ENCODE measurements around the gene SLC29A3. TPM values are rescaled to one million over a fixed set of nuclear protein-coding genes. Genes with fewer than 3 reads are reported as not detected.

Gene SLC29A3
- total RNA-seq, 2 experiments from 2014 or later: 2.3 to 2.5 TPM

GRCh38 chr10:71293446-71294084 lies 25.5 kb upstream of the SLC29A3 start:
- Mint-ChIP-seq H3K27me3 (no peaks in the 10 kb centered on the region), H3K4me1 (ENCODE audit: low read depth) (no peaks in the 10 kb centered on the region), H3K36me3 (ENCODE audit: low read depth) (no peaks in the 10 kb centered on the region), H3K27ac (no peak overlapping the region), H3K9me3 (no peaks in the 10 kb centered on the region), H3K4me3 (no peak overlapping the region)
- ATAC-seq (ENCODE audit: poor library complexity): no peak
- H3K4me3 ChIP-seq (ENCODE audit: low read length): no peak overlapping the region
- no peaks in the 10 kb centered on the region for H3K27me3 ChIP-seq (ENCODE audit: control insufficient read depth in 1 of 2, insufficient read depth in 2 of 2, low read length in 2 of 2)
- no peak for DNase-seq
- TF ChIP-seq CTCF (IDR thresholded peaks at IDR 0.05): no peak
- ChIA-PET POLR2A (interaction anchor here (0.6 kb wide), 1 partner anchor 482 kb away, joined by 3 read pairs; no protein-coding TSS in a partner anchor), CTCF (no interaction called here)
- no peaks in the 10 kb centered on the region for H3K9me3 ChIP-seq (ENCODE audit: control insufficient read depth in 1 of 2, insufficient read depth in 1 of 2, low read length in 2 of 2)
- intact Hi-C loops (cut with DNase I, micrococcal nuclease): no loop called here
- no peaks in the 10 kb centered on the region for H3K36me3 ChIP-seq (ENCODE audit: insufficient read depth, low read length)
- no peaks in the 10 kb centered on the region for H3K4me1 ChIP-seq (ENCODE audit: insufficient read depth, low read length)
- no peak overlapping the region for H3K27ac ChIP-seq (ENCODE audit: low read depth in 1 of 2, low read length in 2 of 2)

GRCh38 chr10:71294091-71294561 lies 24.9 kb upstream of the SLC29A3 start:
- intact Hi-C loops (cut with DNase I, micrococcal nuclease): no loop called here
- ATAC-seq (ENCODE audit: poor library complexity) (no peak), DNase-seq (no peak)
- H3K27ac ChIP-seq (ENCODE audit: low read depth in 1 of 2, low read length in 2 of 2): no peak overlapping the region
- no peaks in the 10 kb centered on the region for H3K36me3 ChIP-seq (ENCODE audit: insufficient read depth, low read length)
- ChIA-PET CTCF (no interaction called here), POLR2A (no interaction called here)
- Mint-ChIP-seq H3K4me1 (ENCODE audit: low read depth) (no peaks in the 10 kb centered on the region), H3K9me3 (no peaks in the 10 kb centered on the region), H3K27me3 (no peaks in the 10 kb centered on the region), H3K36me3 (ENCODE audit: low read depth) (no peaks in the 10 kb centered on the region), H3K27ac (no peak overlapping the region), H3K4me3 (peak overlapping the region; percentile 2)
- no peak overlapping the region for H3K4me3 ChIP-seq (ENCODE audit: low read length)
- no peaks in the 10 kb centered on the region for H3K27me3 ChIP-seq (ENCODE audit: control insufficient read depth in 1 of 2, insufficient read depth in 2 of 2, low read length in 2 of 2)
- H3K4me1 ChIP-seq (ENCODE audit: insufficient read depth, low read length): no peaks in the 10 kb centered on the region
- no peak for TF ChIP-seq CTCF (IDR thresholded peaks at IDR 0.05)
- H3K9me3 ChIP-seq (ENCODE audit: control insufficient read depth in 1 of 2, insufficient read depth in 1 of 2, low read length in 2 of 2): no peaks in the 10 kb centered on the region

- Histone ChIP-seq H3K36me3 (ENCODE audit: insufficient read depth, low read length) (no peaks in the 10 kb centered on the region), H3K4me1 (ENCODE audit: insufficient read depth, low read length) (no peaks in the 10 kb centered on the region), H3K9me3 (ENCODE audit: control insufficient read depth in 1 of 2, insufficient read depth in 1 of 2, low read length in 2 of 2) (no peaks in the 10 kb centered on the region), H3K27me3 (ENCODE audit: control insufficient read depth in 1 of 2, insufficient read depth in 2 of 2, low read length in 2 of 2) (no peaks in the 10 kb centered on the region), H3K27ac (ENCODE audit: low read depth in 1 of 2, low read length in 2 of 2) (no peak overlapping the region), H3K4me3 (ENCODE audit: low read length) (no peak overlapping the region)
- no peak for TF ChIP-seq CTCF (IDR thresholded peaks at IDR 0.05)
- no peak overlapping the region for H3K27ac Mint-ChIP-seq
- DNase-seq (no peak), ATAC-seq (ENCODE audit: poor library complexity) (no peak)
- ChIA-PET POLR2A (no interaction called here), CTCF (no interaction called here)
- H3K9me3 Mint-ChIP-seq: no peaks in the 10 kb centered on the region
- no peak overlapping the region for H3K4me3 Mint-ChIP-seq
- no peaks in the 10 kb centered on the region for H3K36me3 Mint-ChIP-seq (ENCODE audit: low read depth)
- H3K4me1 Mint-ChIP-seq (ENCODE audit: low read depth): no peaks in the 10 kb centered on the region
- H3K27me3 Mint-ChIP-seq: no peaks in the 10 kb centered on the region
- intact Hi-C loops (cut with DNase I, micrococcal nuclease): no loop called here
Measured at GRCh38 chr10:71294856-71295255, 24.2 kb upstream of the SLC29A3 start.
